Measurements from ENCODE around the gene ZNF136.

DNA sequence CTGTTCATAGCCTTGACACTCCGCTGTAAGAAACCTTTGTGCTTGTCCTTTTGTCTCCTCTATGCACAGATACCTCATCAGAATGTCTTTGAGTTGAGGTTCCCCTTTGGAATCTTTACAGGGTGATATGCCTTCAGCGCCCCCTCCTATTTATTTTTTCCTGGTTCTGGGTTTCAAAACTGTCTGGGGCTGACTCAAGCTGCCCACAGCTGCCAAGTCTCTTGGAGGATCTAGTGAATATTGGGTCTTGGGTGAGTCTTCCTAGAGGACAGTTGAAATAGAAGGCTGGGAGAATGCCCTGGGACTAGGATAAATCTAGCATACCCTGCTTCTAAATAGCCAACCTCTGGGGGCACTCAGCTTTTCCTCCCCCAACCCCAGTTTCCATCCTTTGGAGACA, 930 bp downstream of the ZNF136 start:
- TF ChIP-seq, protein P1, sequence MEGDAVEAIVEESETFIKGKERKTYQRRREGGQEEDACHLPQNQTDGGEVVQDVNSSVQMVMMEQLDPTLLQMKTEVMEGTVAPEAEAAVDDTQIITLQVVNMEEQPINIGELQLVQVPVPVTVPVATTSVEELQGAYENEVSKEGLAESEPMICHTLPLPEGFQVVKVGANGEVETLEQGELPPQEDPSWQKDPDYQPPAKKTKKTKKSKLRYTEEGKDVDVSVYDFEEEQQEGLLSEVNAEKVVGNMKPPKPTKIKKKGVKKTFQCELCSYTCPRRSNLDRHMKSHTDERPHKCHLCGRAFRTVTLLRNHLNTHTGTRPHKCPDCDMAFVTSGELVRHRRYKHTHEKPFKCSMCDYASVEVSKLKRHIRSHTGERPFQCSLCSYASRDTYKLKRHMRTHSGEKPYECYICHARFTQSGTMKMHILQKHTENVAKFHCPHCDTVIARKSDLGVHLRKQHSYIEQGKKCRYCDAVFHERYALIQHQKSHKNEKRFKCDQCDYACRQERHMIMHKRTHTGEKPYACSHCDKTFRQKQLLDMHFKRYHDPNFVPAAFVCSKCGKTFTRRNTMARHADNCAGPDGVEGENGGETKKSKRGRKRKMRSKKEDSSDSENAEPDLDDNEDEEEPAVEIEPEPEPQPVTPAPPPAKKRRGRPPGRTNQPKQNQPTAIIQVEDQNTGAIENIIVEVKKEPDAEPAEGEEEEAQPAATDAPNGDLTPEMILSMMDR (IDR thresholded peaks at IDR 0.05; ENCODE audit: insufficient read depth, low read length, poor library complexity, severe bottlenecking): no peak
- TF ChIP-seq EZH2phosphoT487 (conservative IDR thresholded peaks at IDR 0.05; ENCODE audit: low read length): no peak
